Right lung (tissue), 5 donors: ENCODE measurements around the gene ELFN2. TPM values are rescaled to one million over a fixed set of nuclear protein-coding genes. Genes with fewer than 3 reads are reported as not detected.

ENCODE experiments used
- DNase-seq, 2 donors: peaks; one replicate each; pipeline ENCODE4 v3.0.0-alpha.2; 2013
- polyA plus RNA-seq, 5 donors: library from polyadenylated mRNA; unstranded; fragments of 120-200 nt; gene quantifications; one replicate each; pipeline versions ENCODE4 v1.2.1 to v1.2.3, GENCODE V29; 2013; ENCODE audit warnings: inconsistent platforms in 1 of 5, low replicate concordance in 1 of 5; ENCODE audit not compliant: insufficient read length in 5 of 5, insufficient read depth in 1 of 5

The ELFN2 gene
- polyA plus RNA-seq, 5 donors: 0.51 to 2.0 (median 1.3) TPM

DNA sequence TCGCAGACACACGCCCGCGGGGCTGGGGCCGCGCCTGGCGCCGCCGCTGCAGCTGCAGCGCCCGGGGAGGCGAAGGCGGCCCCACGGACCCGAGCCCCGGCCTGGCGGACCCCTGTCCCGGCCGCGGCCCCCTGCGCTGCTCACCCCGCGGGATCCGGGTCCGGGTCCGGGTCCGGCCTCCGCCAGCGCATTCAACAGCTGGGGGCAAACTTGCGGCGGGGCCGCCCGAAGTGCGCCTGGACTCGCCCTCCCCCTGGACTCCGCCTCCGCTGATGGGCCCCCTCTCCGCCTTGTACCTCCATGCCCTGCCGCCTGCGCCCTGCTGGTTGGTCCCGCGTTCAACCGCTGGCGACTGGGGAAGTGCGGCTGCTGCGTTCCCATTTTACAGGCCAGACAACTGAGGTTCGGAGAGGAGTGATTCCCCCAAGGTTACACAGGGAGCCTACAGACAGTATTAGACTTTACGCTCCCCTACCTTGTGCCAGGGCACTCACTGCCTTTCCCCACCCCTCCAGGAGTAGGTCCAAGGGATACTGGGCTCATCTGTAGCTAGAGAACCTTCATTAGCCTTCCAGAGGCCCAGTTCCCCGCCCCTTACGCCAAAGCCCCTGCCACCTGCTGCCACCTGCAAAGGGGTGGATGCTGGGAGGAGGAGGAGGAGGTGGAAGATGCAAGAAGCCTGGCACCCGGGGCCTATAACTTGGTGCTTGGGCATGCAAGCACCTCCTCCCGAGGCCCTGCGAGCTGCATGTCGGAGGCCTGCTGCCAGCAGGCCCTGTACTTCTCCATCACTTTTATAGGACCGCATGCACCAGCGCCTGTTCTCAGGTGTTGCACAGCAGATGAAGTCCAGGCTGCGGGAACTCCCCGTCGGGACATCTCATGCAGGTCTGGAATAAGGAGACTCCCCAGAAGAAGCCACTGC, 694 bp upstream of the ELFN2 start:
- DNase-seq: no peak

DNA sequence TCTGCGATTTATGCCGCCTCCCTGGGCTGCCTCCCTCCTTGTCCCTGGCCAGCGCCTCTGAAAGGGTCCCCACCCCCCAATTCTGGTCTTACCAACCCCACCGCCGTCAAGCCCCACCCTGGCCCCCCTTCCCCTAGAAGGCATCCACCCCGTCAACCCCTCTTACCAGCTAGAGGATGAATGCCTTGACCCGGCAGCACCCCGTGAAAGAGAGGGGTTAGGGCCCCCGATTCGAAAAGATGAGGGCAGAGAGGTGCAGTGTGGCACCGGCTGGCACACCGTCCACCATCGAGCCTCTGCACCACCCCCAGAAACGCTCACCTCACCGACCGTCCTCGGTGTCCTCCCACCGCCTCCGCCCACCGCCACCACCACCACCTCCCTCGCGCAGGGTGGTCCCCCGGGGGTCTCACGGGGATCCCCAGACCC, 559 bp downstream of the ELFN2 start:
- no peak for DNase-seq

DNA sequence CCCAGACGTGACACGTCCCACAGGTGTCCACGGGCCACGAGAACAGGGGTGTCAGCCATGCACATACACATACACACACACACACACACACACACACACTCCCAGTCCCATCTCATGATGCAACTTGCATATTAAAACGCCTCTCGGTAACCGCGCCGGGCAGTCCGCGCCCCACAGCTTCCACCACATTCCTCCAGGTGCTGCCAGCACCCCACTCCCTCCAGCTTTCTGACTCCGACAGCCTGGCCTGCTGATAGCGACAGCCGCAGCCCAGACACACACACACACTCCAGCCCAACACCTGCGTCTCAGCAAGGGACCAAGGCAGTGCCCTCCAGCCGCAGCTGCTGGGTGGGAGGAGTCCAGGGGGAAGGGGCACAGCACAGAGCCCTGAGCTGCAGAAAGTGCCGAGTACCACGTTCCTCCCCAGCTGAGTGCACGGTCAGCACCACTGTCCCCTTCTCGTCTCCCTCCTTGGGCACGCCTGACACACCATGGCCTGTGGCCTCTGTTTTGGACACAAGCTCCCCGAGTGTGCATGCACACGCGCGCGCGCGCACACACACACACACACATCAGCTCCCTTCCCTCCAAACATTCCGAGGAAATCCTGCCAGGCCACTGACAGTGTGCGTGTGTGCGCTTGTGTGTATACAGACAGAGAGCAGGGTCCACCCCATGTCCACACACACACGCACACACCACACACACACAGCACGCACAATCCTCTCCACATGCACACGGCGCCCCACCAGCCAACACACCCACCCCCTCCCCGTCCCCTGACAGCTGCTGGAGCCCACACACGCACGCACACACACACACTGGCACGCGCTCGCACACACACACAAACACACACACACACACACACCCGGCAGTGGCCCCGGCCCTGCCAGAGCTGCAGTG, 1.2 kb downstream of the ELFN2 start:
- DNase-seq: no peak

DNA sequence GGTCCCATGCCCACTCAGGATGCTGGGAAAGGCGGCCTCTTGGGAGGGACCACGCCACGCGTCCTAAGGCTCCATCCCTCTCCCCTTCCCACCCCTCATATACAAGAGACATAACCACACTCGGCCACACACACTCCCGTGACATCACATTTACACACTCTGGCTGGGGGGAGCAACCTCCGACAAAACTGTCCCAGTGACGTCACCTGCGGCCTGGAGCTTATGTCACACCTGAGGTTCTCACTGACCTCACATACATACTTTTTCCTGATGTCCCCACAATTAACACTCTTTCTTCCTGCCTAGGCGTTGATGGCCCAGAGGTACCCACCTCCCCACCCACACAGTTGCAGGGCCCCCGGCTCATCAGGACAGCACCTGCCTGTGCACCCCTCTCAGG, 1.9 kb downstream of the ELFN2 start:
- no peak for DNase-seq

DNA sequence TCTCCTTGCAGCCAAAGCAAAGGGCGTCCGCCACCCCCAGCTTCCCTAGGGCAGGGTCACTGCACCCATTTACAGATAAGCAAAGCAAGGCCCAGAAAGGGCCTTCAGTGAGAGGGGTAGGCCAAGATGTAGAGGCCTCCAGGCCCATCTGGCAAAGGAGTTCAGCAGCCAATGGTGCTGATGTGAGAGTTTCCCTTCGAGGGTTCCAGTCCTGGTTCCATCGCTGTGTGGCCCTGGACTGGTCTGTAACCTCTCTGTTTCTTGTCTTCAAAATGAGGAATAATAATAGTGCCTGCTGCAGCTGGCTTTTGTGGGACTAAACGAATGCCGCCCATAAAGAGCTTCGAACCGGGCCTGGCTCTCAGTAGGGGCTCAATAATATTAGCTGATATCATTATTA, 4.0 kb downstream of the ELFN2 start:
- DNase-seq: no peak

DNA sequence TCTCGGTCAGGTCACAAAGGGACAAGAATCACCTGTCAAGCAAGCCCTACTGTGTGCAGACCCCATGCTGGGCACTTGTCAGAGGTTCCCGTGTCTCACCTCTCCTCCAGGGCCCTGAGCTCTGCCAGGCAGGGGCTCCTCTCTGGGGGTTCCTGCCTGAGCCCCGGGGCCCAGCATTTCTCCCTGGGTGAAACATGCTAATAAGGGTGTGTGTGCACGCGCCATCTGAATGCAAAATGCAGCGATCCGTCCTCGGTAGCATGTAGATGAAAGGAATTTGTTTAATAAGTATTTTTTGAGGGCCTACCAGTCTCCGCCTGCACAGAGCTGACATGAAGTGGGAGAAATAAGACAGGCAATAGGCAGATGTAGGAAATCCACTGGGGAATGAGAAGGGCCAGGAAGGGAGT, 5.8 kb downstream of the ELFN2 start:
- no peak for DNase-seq

DNA sequence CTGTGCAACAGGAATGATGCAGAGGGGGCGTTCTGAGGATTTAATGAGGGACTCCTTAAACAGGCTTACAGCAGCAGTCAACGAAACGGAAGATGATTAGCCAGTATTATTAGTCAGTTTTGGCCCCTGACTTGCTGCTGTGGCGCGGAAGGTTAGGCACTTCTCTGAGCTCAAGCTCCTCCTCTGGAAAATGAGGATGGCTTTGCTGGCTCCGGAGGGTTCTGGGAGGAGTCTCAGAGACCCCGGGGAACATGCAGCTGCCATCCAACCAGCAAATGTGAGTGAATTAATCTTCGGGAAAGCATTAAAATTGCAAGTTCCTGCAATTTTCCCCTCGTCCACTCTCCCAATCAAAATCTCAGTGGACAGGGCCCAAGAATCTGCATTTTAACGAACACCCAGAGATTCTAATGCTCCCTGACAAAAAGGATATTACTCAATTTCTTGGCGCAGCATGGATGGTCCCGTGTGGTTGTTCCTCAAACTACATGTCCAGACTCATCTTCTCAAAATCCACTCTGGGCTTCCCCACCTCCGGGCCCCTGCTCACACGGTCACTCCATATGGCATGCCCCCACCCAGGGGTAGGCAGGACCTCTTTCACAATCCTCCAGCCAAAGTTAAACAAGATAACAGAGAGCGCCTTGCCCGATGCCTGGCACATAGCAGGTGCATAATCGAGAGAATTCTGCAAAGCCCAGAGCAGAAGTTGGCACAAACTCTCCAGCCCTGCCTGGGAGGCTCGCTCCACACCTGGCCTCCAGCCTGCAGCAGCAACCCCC, 6.4 kb downstream of the ELFN2 start:
- no peak for DNase-seq

DNA sequence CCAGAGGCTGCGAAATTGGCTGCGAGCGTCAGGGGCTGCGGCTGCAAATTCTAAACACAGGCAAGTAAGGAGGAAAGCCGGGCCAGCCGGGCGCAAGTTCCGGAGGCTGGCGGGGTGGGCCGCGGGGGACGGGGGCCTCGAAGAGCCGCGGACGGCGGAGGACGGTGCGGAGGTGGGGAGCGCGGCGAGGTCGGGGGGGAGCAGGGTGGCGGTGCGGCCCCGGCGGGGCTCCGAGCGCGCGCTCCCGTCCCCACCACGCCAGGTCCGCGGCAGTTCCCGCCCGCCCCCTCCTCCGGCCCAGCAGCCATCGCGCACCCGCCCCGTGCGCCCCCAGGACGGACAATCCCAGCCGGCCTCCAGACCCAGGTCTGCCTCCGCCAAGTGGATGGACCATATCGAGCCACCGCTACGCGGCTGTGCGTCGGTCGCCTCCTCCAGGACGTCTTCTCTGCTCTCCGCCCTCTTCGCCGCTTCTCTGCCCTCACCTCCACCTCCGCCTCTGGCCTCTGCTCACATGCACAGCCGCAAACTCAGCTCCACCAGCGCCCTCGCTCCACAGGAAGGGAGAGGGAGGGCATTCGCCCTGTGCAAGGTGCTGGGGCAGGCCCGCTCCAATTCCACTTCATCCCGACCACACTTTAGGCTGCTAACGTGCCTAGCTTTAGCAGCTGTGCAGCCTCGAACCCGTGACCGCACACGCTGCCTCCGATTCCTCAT, 7.2 kb downstream of the ELFN2 start:
- DNase-seq: no peak

DNA sequence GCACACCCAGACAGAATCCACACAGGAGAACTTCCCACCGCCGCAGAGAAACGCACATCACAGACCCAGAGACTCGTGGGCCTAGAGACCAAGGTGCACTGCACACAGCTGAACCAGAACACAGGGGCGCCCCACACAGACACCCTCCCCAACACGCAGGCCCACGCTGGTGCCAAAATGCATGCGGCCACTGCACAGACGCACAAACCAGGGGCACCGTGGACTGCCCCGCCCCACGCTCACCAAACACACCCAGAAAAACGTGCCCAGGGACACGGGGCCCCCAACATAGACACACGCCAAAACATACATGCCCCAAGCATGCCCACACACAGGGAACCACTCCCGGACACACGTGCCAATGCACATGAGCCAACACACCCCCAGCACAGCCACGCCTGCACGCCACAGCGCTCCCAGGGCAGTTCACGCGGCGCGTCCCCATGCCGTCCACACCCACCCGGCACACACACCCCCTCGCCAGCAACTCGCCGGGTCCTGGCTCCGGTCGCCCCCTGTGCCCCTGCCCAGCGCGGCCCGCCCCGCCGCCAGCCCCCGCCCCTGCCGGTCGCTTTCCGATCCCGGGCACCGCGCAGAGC, 7.8 kb downstream of the ELFN2 start:
- no peak for DNase-seq

DNA sequence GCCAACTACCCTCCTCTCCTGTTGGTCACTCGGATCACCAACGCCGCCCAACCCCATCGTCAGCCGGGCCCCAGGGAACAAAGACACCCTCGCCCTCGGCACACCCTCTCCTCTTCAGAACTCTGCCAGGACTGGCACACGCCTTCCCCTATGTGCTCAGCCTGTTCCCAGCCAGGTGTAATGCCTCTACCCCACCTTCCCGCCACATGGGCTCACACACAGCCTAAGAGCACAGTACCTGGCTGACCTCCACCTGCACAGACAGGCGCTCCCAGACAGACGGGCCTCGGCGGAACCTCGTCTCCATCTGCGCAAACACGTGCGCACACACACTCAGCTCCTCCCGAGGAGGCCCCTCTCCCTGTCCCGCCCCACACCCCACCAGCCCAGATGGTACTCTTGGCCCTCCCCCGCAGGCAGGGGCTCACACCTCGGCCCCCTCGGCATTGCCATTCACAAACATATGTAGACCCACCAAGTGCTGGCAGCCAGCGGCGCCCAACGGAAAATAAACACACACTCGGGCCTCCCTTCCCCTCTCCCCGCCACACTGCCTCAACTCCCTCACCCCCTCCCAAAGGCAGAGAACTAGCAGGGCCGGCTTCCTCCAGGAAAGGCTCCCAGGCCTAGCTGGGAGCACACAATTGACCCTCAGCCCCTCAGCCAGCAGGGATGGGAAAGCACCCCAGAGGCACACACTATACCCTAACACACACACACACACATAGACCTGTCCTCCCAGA, 8.5 kb downstream of the ELFN2 start:
- DNase-seq: no peak

DNA sequence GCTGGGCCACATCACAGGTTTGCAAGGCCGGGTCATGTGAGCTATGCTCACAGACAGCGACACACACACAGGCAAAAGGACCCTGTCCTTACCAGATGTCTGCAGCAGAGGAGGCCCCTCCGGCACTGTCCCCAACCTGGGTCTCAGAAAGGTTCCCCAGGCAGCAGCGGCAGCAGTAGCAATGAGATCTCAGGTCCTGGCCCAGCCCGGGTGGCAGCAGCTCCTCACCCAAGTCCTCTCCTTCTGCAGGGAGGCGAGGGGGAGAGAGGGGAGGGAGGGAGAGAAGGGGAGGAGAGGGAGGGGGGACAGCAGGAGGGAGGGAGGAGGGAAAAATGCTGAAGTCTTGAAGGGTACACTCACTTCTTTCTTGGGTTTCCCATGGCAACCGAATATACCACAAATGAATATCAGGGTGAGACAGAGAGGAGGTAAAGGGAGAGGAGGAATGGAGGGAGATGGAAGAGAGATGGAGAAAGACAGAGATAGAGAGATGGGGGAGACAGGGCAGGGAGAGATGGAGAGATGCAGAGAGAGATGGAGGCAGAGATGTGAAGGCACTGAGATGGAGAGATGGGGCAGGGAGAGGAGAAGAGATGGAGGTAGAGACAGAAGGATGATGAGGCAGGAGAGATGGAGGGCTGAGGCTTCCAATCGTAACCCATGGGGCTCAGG, 9.5 kb downstream of the ELFN2 start:
- DNase-seq: no peak

DNA sequence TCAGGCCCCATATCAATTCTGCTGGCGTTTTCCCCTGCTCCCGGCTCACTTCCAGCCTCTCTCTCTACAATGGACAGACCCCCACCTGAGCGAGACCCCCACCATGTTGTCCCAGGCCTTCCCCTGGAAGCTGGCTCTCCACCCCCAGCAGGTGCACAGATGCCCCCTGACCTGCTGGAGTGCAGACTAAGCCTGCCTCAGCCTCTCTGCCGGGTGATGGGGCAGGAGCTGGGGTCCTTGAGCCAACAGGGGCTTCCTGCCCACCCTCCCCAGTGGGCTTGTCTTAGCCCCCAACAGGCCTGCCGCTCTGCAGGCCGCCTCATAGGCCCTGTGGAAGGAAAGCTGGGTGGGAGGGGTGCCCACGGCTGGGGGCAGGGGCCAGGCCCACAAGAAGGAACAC, 10.0 kb downstream of the ELFN2 start:
- DNase-seq: no peak

DNA sequence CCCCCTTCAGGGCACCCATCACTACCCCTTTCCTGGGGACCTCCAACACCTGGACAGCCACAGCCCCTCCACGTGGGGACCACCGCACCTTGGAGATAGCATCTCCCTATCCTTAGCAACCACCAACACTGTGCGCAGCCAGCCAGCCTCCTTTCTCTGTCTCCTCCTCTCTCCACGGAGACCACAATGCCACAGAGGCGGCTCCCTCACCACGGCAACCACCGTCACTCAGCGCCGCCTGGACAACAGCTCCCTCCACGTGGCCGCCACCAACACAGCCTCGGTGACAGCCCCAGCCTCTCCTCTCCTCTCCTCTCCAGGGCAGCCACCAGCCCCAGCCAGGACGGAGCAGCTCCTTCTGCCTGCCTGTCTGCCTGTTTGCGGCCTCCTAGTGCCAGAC, 10.5 kb downstream of the ELFN2 start:
- DNase-seq: no peak

DNA sequence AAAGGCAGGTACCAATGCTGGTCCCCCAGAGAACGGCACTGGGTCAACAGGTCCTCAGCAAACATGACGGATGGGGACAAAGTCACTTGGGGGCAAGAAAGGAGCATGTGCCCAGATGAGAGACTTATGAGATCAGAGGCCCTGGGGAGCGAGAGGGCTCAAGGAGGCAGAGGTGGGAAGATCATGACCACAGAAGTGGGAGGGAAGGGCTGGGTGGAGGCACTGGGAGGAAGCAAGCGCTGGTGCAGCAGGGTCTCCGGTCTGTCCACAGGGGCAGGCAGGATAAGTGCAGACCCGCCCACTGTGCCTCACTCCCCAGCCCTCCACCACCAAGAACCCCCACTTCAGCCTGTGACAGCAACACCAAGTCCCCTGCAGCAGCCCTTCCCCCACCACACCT, 10.9 kb downstream of the ELFN2 start:
- no peak for DNase-seq

DNA sequence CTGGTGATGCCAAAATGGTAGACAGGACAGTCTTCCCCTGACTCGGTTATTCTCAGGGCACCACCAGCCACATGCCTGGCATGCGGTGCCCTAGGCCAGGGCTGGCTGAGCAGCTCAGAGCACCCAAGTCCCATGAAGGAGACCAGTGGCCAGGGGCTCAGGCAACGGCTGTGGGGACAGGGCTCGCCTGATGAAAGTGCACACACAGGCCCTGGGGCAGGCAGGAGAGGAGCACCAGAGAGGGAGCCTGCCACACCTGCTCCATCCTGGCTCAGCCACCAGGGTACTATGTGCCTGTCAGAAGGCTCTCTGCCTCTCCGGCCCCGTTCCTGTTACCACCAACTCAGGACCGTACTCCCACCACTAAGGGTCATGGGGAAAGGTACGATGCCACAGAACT, 12.1 kb downstream of the ELFN2 start:
- DNase-seq: no peak

DNA sequence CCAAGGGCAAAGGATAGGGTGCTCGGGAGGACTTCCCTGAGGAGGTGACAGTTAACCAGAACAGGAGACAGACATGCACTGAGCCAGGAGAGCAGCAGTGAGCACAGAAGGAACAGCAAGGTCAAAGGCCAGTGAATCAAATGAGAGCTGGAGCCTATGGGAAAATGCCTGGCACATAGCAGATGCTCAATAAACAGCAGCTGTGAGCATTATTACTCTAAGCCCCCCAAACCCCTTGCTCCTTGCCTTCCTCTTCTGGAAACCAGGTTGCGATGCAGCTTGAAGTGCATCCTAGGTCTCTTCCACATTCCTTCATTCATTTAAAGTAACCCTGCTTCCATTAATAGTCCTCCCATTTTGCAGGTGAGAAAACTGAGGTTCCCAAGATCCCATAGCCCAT, 13.0 kb downstream of the ELFN2 start:
- no peak for DNase-seq

DNA sequence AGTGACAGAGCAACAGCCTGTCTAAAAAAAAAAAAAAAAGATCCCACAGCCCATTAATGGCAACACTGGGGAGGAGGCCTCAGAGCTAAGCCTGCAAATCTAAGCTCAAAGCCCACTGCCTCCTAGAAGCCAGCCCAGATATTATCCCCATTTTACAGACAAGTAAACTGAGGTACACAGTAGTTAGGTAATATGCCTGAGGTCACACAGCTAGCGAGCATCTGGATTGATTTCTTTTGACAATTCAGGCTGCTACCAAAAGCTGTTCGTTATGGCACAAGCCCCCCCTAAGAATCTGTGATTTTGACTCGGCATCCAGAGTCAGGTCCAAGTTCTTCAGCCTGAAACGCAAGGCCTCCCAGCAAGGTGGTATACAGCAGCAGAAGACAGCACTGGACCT, 13.7 kb downstream of the ELFN2 start:
- no peak for DNase-seq

DNA sequence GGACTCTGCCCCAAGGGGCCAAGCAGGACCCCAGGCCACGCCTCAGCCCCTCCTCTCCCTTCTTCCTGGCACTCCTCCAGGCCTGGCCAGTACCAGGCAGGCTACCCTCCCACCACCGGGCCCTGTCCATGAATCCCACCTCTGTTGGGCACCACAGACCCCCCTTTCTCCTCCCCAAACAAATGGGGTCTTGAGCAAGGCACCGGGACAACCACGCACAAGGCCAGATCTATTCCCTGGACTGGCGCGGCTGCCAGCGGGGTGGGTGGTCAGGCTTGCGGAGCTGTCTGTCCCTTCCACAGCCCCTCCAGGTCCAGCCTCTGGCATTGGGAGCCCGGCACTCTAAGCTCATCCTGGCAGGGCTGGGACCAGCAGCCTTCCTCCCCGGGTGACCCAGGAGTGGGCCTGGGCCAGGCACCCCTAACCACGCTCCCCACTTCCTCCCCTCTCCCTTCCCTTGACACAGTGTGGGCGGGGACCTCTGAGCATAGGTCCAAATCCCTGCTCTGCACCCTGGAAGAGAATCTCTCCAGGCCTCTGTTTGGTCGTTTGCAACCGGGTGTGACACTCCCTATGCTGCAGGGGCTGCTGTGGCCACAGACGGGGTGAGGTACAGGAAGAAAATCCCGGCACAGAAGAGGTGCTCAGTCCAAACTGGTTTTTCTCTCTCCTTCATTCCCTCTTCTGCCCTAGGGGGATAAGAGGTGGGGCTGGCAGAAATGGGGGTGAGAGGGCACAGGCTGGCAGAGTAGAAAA, 14.6 kb downstream of the ELFN2 start:
- no peak for DNase-seq

DNA sequence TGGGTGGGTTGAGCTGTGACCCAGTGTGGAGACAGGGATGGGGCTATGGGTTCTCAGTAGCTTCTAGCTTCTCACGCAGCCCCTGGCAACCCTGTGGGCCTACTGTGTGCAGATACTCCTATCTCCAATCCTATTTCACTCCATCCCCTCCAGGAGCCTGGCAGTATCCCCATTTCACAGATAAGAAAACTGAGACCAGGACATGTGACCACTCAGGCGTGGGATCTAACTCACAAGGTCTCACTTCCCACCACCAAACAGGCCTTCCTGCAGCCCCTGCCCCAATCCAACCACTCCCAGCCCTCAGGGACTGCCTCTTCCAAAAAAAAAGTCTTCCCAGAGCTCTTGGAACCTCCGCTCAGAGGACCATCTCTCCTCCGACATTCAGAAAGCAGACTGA, 15.6 kb downstream of the ELFN2 start:
- DNase-seq: no peak
